Hepatocyte (in vitro differentiated cells): Measurements from ENCODE around the gene SERPINA5.

Experiments
- CTCF ChIP-seq: fragments of 200-600 bp; sonication (generic); IDR thresholded peaks from 2 replicates; pipeline ENCODE4 v1.5.1; 2016; ENCODE audit warnings: antibody characterized with exemption, mild to moderate bottlenecking; ENCODE audit not compliant: poor library complexity
- EZH2 ChIP-seq: fragments of 200-600 bp; sonication (generic); IDR thresholded peaks from 2 replicates; pipeline ENCODE4 v1.6.1; 2016; ENCODE audit warnings: antibody characterized with exemption, mild to moderate bottlenecking, borderline replicate concordance

- no peak for TF ChIP-seq CTCF
- TF ChIP-seq EZH2: no peak
Measured at GRCh38 chr14:94593376-94593748, 12.1 kb downstream of the SERPINA5 start.
